Esophagus squamous epithelium (tissue), 5 donors: ENCODE measurements around the gene OPHN1. TPM values are rescaled to one million over a fixed set of nuclear protein-coding genes. Genes with fewer than 3 reads are reported as not detected.

Experiments
- DNase-seq: peaks from one replicate; lab custom pipeline; 2025; lab: John Stamatoyannopoulos, UW
- H3K27ac ChIP-seq, 4 donors: fragments of 200-600 bp; sonication (generic); one replicate each; pipeline ENCODE4 v1.5.1; 2016 to 2019; ENCODE audit warnings: mild to moderate bottlenecking in 1 of 4
- H3K27me3 ChIP-seq, 4 donors: fragments of 200-600 bp; sonication (generic); 1 replicate in 3 of 4; 2 replicates in 1 of 4; pipeline versions ENCODE4 v1.5.1 to v1.6.0; 2017 to 2021; ENCODE audit warnings: antibody characterized with exemption in 1 of 4
- H3K36me3 ChIP-seq, 3 donors: fragments of 200-600 bp; sonication (generic); one replicate each; pipeline ENCODE4 v1.5.1; 2016 to 2019
- H3K4me1 ChIP-seq, 3 donors: fragments of 200-600 bp; sonication (generic); one replicate each; pipeline ENCODE4 v1.5.1; 2017 to 2019
- H3K4me3 ChIP-seq, 4 donors: fragments of 200-600 bp; sonication (generic); 1 replicate in 3 of 4; 2 replicates in 1 of 4; pipeline ENCODE4 v1.5.1; 2016 to 2019; ENCODE audit warnings: mild to moderate bottlenecking in 2 of 4, moderate library complexity in 1 of 4
- H3K9me3 ChIP-seq, 3 donors: fragments of 200-600 bp; sonication (generic); one replicate each; pipeline ENCODE4 v1.5.1; 2016 to 2019
- POLR2A ChIP-seq, 4 donors: fragments of 450-650 bp; IDR thresholded peaks; one replicate each; pipeline ENCODE4 v1.6.1; 2017; ENCODE audit warnings: antibody characterized with exemption in 4 of 4, mild to moderate bottlenecking in 4 of 4, moderate library complexity in 3 of 4
- WGBS, 2 donors: methylation state at CpG; one replicate each; pipeline ENCODE4 v1.1.5; 2018; 5-methylcytosine and 5-hydroxymethylcytosine counted together
- intact Hi-C: fragments of 100-400 bp; cut with DNase I; formaldehyde crosslinking; loops from one replicate; pipeline ENCODE4 v1.15.0; 2022
- total RNA-seq, 4 donors: library from RNA; depleted of rRNA; stranded (reverse); fragments of >200 nt; gene quantifications; one replicate each; pipeline ENCODE4 v1.1.0, GENCODE V29; 2016
- TF ChIP-seq, protein P1 (sequence below), 6 experiments: fragments of 450-650 bp in 4 of 6; fragments of 200-600 bp in 2 of 6; sonication (generic) in 2 of 6; IDR thresholded peaks; one replicate each; pipeline ENCODE4 v1.5.1; 2016 to 2019; ENCODE audit warnings: antibody characterized with exemption in 6 of 6, mild to moderate bottlenecking in 4 of 6, moderate library complexity in 4 of 6
- donor health status: DM: yes; HTN: yes; CAD: no.

OPHN1 gene
- total RNA-seq, 4 donors from 2014 or later = 2.6 to 6.5 (median 4.4) TPM

DNA sequence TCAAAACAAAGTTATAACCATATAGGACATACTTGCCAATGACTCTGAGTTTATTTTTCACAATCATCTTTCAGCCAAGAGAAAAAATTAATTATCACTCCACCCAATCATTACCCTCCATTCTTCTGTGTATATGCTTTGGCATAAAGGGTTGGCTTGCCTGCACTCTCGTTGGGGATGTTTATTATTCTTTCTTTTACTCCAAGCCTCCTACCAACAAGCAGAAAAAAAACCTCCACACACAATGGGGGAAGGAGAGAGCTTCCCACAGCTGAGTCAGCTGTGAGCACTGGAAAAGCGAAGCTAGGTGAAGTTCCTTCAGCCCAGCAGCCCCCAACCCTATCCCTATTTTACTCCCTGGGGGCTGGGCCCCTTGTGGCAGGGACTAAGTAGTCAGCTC, 1.5 kb downstream of the OPHN1 start:
- WGBS, 2 donors = 32 to 60% methylated on average over 2 of the region's 2 CpGs
- no peak for DNase-seq
- TF ChIP-seq, protein P1, sequence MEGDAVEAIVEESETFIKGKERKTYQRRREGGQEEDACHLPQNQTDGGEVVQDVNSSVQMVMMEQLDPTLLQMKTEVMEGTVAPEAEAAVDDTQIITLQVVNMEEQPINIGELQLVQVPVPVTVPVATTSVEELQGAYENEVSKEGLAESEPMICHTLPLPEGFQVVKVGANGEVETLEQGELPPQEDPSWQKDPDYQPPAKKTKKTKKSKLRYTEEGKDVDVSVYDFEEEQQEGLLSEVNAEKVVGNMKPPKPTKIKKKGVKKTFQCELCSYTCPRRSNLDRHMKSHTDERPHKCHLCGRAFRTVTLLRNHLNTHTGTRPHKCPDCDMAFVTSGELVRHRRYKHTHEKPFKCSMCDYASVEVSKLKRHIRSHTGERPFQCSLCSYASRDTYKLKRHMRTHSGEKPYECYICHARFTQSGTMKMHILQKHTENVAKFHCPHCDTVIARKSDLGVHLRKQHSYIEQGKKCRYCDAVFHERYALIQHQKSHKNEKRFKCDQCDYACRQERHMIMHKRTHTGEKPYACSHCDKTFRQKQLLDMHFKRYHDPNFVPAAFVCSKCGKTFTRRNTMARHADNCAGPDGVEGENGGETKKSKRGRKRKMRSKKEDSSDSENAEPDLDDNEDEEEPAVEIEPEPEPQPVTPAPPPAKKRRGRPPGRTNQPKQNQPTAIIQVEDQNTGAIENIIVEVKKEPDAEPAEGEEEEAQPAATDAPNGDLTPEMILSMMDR (IDR thresholded peaks at IDR 0.05) = no peak
- no peak for TF ChIP-seq POLR2A (IDR thresholded peaks at IDR 0.05)
- peaks cover 0 to 9% (median 0%) of the 10 kb centered on the region in 3 donors for H3K36me3 ChIP-seq
- H3K9me3 ChIP-seq = no peaks in the 10 kb centered on the region
- peaks cover 0 to 17% (median 5%) of the 10 kb centered on the region in 3 donors for H3K4me1 ChIP-seq
- H3K4me3 ChIP-seq = peak overlapping the region in 2 of 4 donors; percentile 59 to 68
- intact Hi-C loops = no loop called here
- no peaks in the 10 kb centered on the region for H3K27me3 ChIP-seq
- no peak overlapping the region for H3K27ac ChIP-seq

DNA sequence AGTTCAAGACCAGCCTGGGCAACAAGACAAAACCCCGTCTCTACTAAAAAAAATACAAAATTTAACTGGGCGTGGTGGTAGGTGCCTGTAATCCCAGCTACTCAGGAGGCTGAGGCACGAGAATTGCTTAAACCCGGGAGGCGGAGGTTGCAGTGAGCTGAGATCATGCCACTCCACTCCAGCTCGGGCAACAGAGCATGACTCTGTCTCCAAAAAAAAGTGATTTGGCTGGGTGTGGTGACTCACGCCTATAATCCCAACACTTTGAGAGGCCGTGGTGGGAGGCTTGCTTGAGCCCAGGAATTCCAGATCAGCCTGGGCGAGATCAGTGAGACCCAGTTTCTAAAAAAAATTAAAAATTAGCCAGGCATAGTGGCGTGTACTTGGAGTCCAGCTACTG, 4.1 kb downstream of the OPHN1 start:
- peaks cover 0 to 14% (median 5%) of the 10 kb centered on the region in 3 donors for H3K4me1 ChIP-seq
- intact Hi-C loops = no loop called here
- H3K27me3 ChIP-seq = no peaks in the 10 kb centered on the region
- peaks cover 0 to 9% (median 0%) of the 10 kb centered on the region in 3 donors for H3K36me3 ChIP-seq
- no peak for DNase-seq
- 50 to 74% methylated on average over 6 to 10 of the region's 10 CpGs for WGBS, 2 donors
- H3K27ac ChIP-seq = no peak overlapping the region
- no peak overlapping the region for H3K4me3 ChIP-seq
- no peak for TF ChIP-seq POLR2A (IDR thresholded peaks at IDR 0.05)
- TF ChIP-seq, protein P1 (IDR thresholded peaks at IDR 0.05) = no peak
- no peaks in the 10 kb centered on the region for H3K9me3 ChIP-seq

DNA sequence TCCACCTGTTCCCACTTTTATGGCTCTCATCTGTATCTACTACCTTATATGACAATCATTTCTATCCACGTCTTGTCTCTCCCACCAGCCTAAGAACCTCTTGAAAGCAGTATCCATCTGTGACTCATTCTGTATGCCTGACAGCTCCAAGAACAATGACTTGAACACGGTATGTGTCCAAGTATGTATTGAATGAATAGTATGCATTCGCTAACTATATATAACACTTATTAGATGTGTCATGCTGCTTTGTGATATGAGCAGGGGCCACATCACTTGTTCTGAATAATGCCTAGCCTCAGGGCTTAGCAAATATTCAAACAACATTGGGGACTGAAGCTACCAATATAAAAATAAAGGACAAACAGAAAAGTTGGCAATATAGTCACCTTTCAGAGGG, 4.9 kb downstream of the OPHN1 start:
- H3K27ac ChIP-seq = no peak overlapping the region
- H3K9me3 ChIP-seq = no peaks in the 10 kb centered on the region
- 38 to 40% methylated on average over 3 of the region's 3 CpGs for WGBS, 2 donors
- DNase-seq = no peak
- peaks cover 0 to 9% (median 0%) of the 10 kb centered on the region in 3 donors for H3K36me3 ChIP-seq
- peaks cover 0 to 12% (median 5%) of the 10 kb centered on the region in 3 donors for H3K4me1 ChIP-seq
- H3K27me3 ChIP-seq = no peaks in the 10 kb centered on the region
- TF ChIP-seq POLR2A (IDR thresholded peaks at IDR 0.05) = no peak
- TF ChIP-seq, protein P1 (IDR thresholded peaks at IDR 0.05) = no peak
- intact Hi-C loops = no loop called here
- H3K4me3 ChIP-seq = no peak overlapping the region

DNA sequence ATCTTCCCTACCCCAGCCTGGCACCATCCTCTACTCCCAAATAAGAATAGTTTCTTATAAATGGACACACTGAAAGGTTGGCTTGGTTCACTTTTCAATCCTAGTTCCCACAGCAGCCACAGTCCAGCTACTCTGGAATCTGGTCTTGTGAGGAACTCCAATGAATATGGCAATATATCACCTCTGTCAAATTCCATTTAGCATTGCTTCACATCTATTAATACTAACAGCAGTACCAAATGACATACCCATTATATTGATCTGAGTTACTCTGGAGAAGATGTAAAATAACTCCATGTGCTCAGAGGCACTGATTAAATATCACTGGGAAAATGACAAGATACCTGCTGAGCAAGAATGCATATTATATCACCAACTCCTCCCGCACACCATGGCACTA, 8.6 kb downstream of the OPHN1 start:
- TF ChIP-seq POLR2A (IDR thresholded peaks at IDR 0.05) = no peak
- TF ChIP-seq, protein P1 (IDR thresholded peaks at IDR 0.05) = no peak
- Histone ChIP-seq H3K4me3 (no peak overlapping the region), H3K36me3 (peaks cover 0 to under 1% (median 0%) of the 10 kb centered on the region in 3 donors), H3K27me3 (no peaks in the 10 kb centered on the region), H3K27ac (no peak overlapping the region), H3K4me1 (peaks cover 0 to 11% (median 0%) of the 10 kb centered on the region in 3 donors), H3K9me3 (no peaks in the 10 kb centered on the region)
- intact Hi-C loops = no loop called here
- 89 to 92% methylated on average over 1 of the region's 1 CpG for WGBS, 2 donors
- DNase-seq = no peak

DNA sequence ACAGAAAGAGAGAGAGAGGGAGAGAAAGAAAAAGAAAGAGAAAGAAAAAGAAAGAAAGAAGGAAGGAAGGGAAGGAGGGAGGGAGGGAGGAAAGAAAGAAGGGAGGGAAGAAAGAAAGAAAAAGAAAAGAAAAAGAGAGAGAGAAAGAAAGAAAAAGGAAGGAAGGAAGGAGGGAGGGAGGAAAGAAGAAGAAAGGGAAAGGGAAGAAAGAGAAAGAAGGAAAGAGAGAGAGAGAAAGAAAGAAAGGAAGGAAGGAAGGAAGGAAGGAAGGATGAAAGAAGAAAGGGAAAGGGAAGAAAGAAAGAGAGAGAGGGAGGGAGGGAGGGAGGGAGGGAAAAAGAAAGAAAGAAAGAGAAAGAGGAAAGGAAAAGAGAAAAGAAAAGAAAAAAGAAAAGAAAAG, 10.8 kb downstream of the OPHN1 start:
- no peak overlapping the region for H3K27ac ChIP-seq
- H3K27me3 ChIP-seq = no peaks in the 10 kb centered on the region
- H3K4me1 ChIP-seq = peaks cover 0 to 23% (median 2%) of the 10 kb centered on the region in 3 donors
- DNase-seq = no peak
- H3K36me3 ChIP-seq = no peaks in the 10 kb centered on the region
- H3K4me3 ChIP-seq = no peak overlapping the region
- no peaks in the 10 kb centered on the region for H3K9me3 ChIP-seq
- TF ChIP-seq, protein P1 (IDR thresholded peaks at IDR 0.05) = no peak
- TF ChIP-seq POLR2A (IDR thresholded peaks at IDR 0.05) = no peak
- intact Hi-C loops = no loop called here
